OCI-LY7 (cell line): ENCODE results near the gene JRKL.

ENCODE experiments used
- EZH2phosphoT487 ChIP-seq: fragments of 200-600 bp; sonication (generic); IDR thresholded peaks from 2 replicates; pipeline ENCODE4 v1.6.1; 2018; ENCODE audit warnings: low read depth, borderline replicate concordance, mild to moderate bottlenecking, mixed run types, antibody characterized with exemption, low read length, moderate library complexity, mixed read lengths
- TF ChIP-seq, protein P1 (sequence below): fragments of 200-600 bp; sonication (generic); conservative IDR thresholded peaks from 2 replicates; pipeline ENCODE4 v1.5.1; 2014; ENCODE audit warnings: mild to moderate bottlenecking, antibody characterized with exemption, low read length, moderate library complexity, mixed read lengths

GRCh38 chr11:96342014-96342960 is 47.5 kb upstream of the JRKL start:
- TF ChIP-seq, protein P1, sequence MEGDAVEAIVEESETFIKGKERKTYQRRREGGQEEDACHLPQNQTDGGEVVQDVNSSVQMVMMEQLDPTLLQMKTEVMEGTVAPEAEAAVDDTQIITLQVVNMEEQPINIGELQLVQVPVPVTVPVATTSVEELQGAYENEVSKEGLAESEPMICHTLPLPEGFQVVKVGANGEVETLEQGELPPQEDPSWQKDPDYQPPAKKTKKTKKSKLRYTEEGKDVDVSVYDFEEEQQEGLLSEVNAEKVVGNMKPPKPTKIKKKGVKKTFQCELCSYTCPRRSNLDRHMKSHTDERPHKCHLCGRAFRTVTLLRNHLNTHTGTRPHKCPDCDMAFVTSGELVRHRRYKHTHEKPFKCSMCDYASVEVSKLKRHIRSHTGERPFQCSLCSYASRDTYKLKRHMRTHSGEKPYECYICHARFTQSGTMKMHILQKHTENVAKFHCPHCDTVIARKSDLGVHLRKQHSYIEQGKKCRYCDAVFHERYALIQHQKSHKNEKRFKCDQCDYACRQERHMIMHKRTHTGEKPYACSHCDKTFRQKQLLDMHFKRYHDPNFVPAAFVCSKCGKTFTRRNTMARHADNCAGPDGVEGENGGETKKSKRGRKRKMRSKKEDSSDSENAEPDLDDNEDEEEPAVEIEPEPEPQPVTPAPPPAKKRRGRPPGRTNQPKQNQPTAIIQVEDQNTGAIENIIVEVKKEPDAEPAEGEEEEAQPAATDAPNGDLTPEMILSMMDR, result no peak
- TF ChIP-seq EZH2phosphoT487, result no peak
